Ishikawa (cell line): Measurements from ENCODE around the gene PARK7.

ENCODE experiments used
- CREB1 ChIP-seq: IDR thresholded peaks from 2 replicates; pipeline ENCODE4 v1.6.1; 2012; ENCODE audit warnings: low read depth
- FOXM1 ChIP-seq: IDR thresholded peaks from 2 replicates; pipeline ENCODE4 v1.6.1; 2012; ENCODE audit warnings: low read depth, borderline replicate concordance
- YY1 ChIP-seq: IDR thresholded peaks from 2 replicates; pipeline ENCODE4 v1.6.1; 2012; ENCODE audit warnings: low read depth

- TF ChIP-seq YY1 (peak; percentile 20; the same call in 1 of the 2 replicates), FOXM1 (no peak), CREB1 (peak; percentile 82)
Measured at GRCh38 chr1:7961216-7962013, at the start of gene PARK7.
